ENCODE measurements around the gene STK32B.

GRCh38 chr4:5455003-5455585, 403.8 kb downstream of the STK32B start:
- TF ChIP-seq CTCF (IDR thresholded peaks at IDR 0.05) (no peak), POLR2A (IDR thresholded peaks at IDR 0.05) (no peak)
